G401 (cell line): ENCODE measurements around the gene INCENP. TPM values are rescaled to one million over a fixed set of nuclear protein-coding genes. Genes with fewer than 3 reads are reported as not detected.
"Not testable (repeated sequence)": the region's sequence is repeated elsewhere in the genome, so short reads cannot be mapped to it uniquely, and the experiment has no call there.

Source experiments
- DNase-seq: peaks from one replicate; pipeline ENCODE4 v3.0.0-alpha.2; 2015; ENCODE audit warnings: low spot score
- in situ Hi-C: cut with HindIII; loops from 2 replicates; pipeline ENCODE4 v1.10.0; 2016; ENCODE audit warnings: low sequenced_read_pairs, mixed read lengths
- total RNA-seq: library from RNA; depleted of rRNA; stranded (reverse); fragments of >200 nt; shearing (Covaris generic); gene quantifications from 2 replicates; pipeline ENCODE4 v1.2.3, GENCODE V29; 2014

Gene INCENP
- total RNA-seq, 1 experiment from 2014 or later = 84.8 TPM

- in situ Hi-C loops = no loop called here
- no peak for DNase-seq
These were observed 28.7 kb downstream of the INCENP start for GRCh38 chr11:62152245-62153086.

- DNase-seq = no peak
- in situ Hi-C loops = no loop called here
These were observed 29.2 kb downstream of the INCENP start for GRCh38 chr11:62153087-62153395.

DNA sequence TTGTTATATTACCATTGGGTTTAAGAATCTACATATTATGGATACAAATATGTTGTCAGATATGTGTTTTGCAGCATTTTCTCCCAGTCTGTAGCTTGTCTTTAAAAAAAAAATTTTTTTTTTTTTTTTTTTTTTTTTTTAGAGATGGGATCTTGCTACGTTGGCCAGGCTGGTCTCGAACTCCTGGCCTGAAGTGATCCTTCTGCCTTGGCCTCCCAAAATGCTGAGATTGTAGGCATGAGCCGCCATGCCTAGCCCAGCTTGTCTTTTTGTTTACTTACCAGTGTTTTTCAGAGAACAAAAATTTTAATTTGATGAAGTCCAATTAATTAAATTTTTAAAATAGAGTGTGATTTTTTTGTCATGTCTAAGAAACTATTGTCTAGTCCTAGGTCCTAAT, 29.8 kb downstream of the INCENP start:
- in situ Hi-C loops = no loop called here
- DNase-seq = no peak

DNA sequence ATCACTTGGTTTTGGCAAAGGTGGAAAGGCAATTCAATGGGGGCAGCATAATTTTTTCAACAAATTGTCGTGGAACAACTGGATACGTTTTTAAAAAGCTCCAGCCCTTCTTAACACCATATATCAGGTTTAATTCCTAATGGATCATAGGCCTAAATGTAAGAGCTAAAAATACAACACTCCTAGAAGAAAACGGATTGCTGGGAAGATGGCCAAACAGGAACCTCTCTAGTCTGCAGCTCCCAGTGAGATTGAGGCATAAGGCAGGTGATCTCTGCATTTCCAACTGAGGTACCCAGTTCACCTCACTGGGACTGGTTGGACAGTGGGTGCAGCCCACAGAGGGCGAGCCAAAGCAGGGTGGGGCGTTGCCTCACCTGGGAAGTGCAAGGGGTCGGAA, 33.8 kb downstream of the INCENP start:
- in situ Hi-C loops = no loop called here
- peak; percentile 39 for DNase-seq

- DNase-seq = no peak
- in situ Hi-C loops = no loop called here
These were observed 42.6 kb downstream of the INCENP start for GRCh38 chr11:62166371-62166770.

DNA sequence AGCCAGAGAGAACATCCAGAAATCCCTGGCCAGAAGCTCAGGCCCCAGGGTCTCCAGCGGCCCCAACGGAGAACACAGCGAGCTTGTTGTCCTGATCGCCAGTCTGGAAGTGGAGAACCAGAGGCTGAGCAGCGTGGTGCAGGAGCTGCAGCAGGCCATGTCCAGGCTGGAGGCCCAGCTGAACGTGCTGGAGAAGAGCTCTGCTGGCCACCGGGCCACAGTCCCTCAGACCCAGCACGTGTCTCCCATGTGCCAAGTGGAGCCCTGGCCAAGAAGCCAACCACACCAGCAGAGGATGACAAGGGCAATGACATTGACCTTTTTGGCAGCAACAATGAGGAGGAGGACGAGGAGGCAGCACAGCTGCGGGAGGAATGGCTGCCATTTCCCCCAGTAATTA, 45.6 kb downstream of the INCENP start:
- DNase-seq = no peak
- in situ Hi-C loops = no loop called here

- in situ Hi-C loops = no loop called here
- no peak for DNase-seq
These were observed 46.1 kb downstream of the INCENP start for GRCh38 chr11:62169935-62170334.

GRCh38 chr11:62171261-62171723, 47.5 kb downstream of the INCENP start:
- peak; percentile 89 for DNase-seq
- in situ Hi-C loops = no loop called here

DNA sequence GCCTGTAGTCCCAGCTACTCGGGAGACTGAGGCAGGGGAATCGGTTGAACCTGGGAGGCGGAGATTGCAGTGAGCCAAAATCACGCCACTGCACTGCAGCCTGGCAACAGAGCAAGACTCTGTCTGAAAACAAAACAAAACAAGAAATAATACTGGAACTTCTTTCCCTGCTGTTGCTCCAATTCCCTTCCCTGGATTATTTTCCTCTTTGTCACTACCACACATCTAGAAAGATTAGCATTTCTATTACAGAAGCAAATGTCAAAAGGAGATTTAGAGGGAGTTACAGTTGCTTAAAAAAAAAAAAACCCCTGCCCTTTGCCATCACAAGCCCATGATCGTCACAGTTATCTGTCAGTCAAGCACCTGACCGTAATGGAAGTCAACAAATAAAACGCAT, 48.5 kb downstream of the INCENP start:
- DNase-seq = no peak
- in situ Hi-C loops = no loop called here

GRCh38 chr11:62176766-62177165, 53.0 kb downstream of the INCENP start:
- in situ Hi-C loops = no loop called here

DNA sequence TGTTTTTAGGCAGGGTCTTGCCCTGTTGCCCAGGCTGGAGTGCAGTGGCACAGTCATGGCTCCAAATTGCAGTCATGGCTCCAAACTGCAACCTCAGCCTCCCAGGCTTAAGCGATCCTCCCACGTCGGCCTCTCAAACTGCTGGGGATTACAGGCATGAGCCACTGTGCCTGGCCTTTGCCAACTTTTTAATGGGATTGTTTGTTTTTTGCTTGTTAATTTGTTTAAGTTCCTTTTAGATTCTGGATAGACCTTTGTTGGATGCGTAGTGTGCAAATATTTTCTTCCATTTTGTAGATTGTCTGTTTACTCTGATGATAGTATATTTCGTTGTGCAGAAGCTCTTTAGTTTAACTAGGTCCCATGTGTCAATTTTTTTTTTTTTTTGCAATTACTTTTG, 56.2 kb downstream of the INCENP start:
- DNase-seq = no peak
- in situ Hi-C loops = no loop called here

More at GRCh38 chr11:62176766-62177165, 53.0 kb downstream of the INCENP start:
- no peak for DNase-seq

GRCh38 chr11:62181097-62181496, 57.3 kb downstream of the INCENP start:
- no peak for DNase-seq
- in situ Hi-C loops = no loop called here

DNA sequence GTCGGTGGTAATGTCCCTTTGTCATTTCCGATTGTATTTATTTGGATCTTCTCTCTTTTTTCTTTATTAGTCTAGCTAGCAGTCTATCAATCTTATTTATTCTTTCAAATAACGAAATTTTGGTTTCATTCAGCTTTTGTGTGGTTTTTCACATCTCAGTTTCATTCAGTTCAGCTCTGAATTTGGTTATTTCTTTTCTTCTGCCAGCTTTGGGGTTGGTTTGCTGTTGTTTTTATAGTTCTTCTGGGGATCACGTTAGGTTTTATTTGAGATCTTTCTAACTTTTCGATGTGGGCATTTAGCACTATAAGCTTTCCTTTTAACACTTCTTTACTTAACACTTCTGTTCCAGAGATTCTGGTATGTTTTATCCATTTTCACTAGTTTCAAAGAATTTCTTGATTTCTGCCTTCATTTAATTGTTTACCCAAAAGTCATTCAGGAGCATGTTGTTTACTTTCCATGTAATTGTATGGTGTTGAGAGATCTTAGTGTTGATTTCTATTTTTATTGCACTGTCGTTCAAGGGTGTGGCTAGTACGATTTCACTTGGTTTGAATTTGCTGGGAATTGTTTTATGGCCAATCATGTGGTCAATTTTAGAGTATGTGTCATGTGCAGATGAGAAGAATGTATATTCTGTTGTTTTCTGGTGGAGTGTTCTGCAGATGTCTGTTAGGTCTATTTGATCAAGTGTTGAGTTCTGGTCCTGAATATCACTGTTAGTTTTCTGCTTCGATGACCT, 58.5 kb downstream of the INCENP start:
- in situ Hi-C loops = no loop called here
- DNase-seq = no peak

GRCh38 chr11:62186195-62186594, 62.4 kb downstream of the INCENP start:
- DNase-seq = no peak

GRCh38 chr11:62190011-62190410, 66.2 kb downstream of the INCENP start, which contains the start of gene SCGB1D1:
Gene SCGB1D1 (plus strand): TSS chr11:62190216. CDS start chr11:62190285, 69 bp downstream.
- in situ Hi-C loops = no loop called here
- no peak for DNase-seq

More at GRCh38 chr11:62186195-62186594, 62.4 kb downstream of the INCENP start:
- in situ Hi-C loops = no loop called here

- no peak for DNase-seq
These were observed 70.1 kb downstream of the INCENP start for GRCh38 chr11:62193952-62194351.

GRCh38 chr11:62195010-62195409, 71.2 kb downstream of the INCENP start:
- DNase-seq, in situ Hi-C loops: not testable (repeated sequence)

More at GRCh38 chr11:62193952-62194351, 70.1 kb downstream of the INCENP start:
- in situ Hi-C loops = no loop called here

GRCh38 chr11:62195945-62196344, 72.1 kb downstream of the INCENP start:
- DNase-seq = no peak
- in situ Hi-C loops = no loop called here

DNA sequence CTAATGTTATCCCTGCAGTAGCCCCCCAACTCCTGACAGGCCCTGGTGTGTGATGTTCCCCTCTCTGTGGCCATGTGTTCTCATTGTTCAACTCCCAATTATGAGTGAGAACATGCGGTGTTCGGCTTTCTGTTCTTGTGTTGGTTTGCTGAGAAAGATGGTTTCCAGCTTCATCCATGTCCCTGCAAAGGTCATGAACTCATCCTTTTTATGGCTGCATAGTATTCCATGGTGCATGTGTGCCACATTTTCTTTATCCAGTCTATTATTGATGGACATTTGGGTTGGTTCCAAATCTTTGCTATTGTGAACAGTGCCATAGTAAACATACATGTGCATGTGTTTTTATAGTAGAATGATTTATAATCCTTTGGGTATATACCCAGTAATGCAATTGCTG, 73.6 kb downstream of the INCENP start:
- in situ Hi-C loops, DNase-seq: not testable (repeated sequence)

DNA sequence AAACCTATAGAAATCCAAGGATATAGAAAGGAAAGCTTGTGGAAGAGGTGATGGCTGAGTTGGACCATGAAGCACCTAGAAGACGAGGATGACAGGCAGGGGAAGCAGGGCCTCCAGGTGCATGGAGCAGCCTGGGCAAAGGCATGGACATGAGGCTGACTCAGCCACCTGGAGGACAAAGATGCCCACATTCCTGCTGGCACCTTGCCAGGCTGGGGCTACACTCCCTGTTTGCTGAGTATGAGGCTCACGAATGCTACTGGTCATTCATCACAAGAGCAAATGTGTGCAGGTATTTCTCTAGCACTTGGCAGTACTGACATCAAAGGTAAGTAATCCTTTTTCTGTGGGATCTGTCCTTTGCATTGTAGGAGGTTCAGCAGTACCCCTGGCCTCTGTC, 77.6 kb downstream of the INCENP start:
- DNase-seq = no peak
- in situ Hi-C loops = loop anchor here (25.0 kb wide), 1 partner anchor 311 kb away; no protein-coding TSS in a partner anchor
